GM12873 (cell line): ENCODE measurements around the gene TMEM35B.

Source experiments
- CTCF ChIP-seq: IDR thresholded peaks from 2 replicates; pipeline ENCODE4 v1.5.1; 2012; ENCODE audit warnings: low read depth, mild to moderate bottlenecking, moderate library complexity, low read length, control low read depth; ENCODE audit not compliant: insufficient read depth; ENCODE audit errors: missing control alignments

The TMEM35B gene

DNA sequence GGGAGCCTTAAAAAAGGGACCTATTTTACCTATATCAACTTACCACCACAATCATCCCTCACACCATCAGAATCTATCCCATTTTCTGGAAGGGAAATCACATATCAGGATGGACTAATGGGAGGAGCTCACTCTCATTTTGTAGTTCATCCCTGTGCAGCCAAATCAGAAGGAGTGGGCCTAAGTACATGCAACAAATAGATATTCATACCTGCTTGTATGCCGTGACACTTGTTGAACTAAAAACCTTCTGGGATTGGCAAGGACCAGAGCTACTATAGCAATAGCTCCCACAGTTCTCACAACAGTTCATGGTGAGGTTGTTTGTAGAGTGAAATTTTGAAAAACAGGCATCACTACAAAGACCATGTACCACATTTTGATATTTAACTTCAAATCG is 29.3 kb upstream of the TMEM35B start:
- TF ChIP-seq CTCF, result no peak

GRCh38 chr1:35005711-35006110 is 20.6 kb upstream of the TMEM35B start:
- TF ChIP-seq CTCF, result no peak

DNA sequence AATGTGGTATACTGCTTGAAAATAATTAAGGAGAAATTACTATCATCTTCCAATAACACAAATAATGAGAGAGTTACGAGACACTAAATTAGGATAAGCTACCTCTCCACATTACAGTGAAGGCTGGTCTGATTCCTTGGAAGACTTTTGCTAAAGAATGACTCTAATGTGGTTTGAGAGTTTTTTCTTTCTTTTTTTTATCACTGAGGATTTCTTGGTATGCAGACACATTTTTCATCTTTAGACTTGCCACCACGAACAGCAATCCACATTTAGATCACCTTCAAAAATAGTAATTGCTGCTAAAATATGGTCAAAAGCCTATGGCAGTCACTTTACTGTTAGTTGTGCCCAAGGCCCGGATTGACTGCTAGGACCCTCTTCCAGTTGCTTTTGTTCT is 16.6 kb upstream of the TMEM35B start:
- TF ChIP-seq CTCF, result no peak

DNA sequence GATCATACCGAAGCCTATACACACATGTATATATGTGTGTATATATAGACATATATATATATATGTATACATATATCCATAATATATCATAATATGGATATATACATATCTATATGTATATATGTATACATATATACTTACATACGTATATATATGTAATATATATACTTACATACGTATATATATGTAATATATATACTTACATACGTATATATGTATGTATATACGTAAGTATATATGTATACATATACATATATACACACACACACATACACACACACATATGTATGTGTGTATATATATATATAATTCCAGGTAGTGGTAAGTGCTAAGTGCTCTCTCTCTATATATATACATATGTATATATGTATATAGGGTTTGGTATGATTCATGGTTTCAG is 9.7 kb upstream of the TMEM35B start:
- no peak for TF ChIP-seq CTCF

DNA sequence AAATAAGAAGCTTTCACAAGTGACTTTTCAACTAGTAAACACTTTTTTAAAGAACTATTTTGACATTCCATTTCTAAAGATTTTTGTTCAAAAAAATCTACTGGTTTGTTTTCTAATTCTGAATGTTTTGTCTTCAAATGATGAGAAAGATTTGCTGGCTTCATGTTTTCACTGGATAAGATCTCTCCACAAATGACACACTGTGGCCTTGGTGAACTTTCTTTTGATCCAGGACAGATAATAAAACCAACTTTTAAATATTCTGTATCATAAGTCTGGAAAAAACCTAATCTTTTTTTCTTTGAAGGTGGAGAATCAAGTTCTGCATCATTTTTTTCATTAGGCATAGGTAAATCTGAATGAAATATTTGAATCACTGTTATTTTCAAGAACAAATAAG is 3.4 kb upstream of the TMEM35B start:
- TF ChIP-seq CTCF, result no peak

DNA sequence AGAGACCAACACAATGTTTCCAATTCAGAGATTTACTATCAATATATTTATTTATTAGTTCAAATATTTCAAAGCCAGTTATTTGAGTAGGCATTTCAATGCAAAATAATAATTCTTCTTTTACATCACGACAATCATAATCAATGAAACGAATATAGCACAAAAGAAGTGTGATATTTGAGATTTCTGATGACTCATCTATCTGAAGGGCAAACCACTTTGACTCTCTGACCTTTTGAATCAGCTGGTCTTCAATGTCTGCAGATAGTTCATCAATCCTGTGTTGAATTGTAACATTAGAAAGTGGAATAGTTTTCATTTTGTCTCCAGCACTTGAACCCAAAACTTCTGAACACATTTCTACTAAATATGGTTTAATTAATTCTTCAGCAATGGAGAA is 3.0 kb upstream of the TMEM35B start:
- TF ChIP-seq CTCF, result no peak

GRCh38 chr1:34987018-34987417 is 1.9 kb upstream of the TMEM35B start:
- TF ChIP-seq CTCF, result no peak

DNA sequence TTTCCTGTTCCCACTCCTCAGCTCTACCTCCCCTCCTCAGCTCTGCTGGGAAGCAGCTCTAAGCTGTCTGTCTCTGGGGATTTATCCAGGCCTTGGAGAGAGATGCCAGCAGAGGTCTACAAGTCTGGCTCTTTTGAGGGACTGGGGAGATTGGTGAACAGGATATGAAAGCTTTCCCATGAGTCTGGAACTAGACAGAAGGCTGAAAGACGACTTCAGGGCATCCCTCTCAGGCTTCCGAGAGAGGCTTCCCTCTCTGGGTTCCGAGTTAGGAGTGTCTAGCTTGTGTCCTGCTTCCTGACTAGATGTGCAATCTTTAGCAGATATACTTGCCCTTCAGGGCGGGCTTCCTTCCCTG is 733 bp downstream of the TMEM35B start:
- TF ChIP-seq CTCF, result no peak
